Measurements from ENCODE around the gene PTGR3.
A peak's percentile ranks its signal among the peaks of the same experiment; 100 is the strongest.

Gene PTGR3

GRCh38 chr18:75227535-75228296, 18.8 kb upstream of the PTGR3 start:
- no peak for TF ChIP-seq CTCF (conservative IDR thresholded peaks at IDR 0.05; ENCODE audit: low read length)
- no peak for DNase-seq (ENCODE audit: low read depth)
- H3K4me3 ChIP-seq (ENCODE audit: low read length): no peak overlapping the region; the same call in 1 of the 2 replicates

GRCh38 chr18:75226956-75227316, 18.0 kb upstream of the PTGR3 start:
- no peak for TF ChIP-seq CTCF (conservative IDR thresholded peaks at IDR 0.05; ENCODE audit: low read length)
- DNase-seq (ENCODE audit: low read depth): no peak
- peak overlapping the region; percentile 31 for H3K4me3 ChIP-seq (ENCODE audit: low read length)

GRCh38 chr18:75226286-75226955, 17.5 kb upstream of the PTGR3 start:
- no peak for TF ChIP-seq CTCF (conservative IDR thresholded peaks at IDR 0.05; ENCODE audit: low read length)
- H3K4me3 ChIP-seq (ENCODE audit: low read length): peak overlapping the region; percentile 31
- DNase-seq (ENCODE audit: low read depth): no peak

- DNase-seq (ENCODE audit: low read depth): peak; percentile 37
- no peak for TF ChIP-seq CTCF (conservative IDR thresholded peaks at IDR 0.05; ENCODE audit: low read length)
- H3K4me3 ChIP-seq (ENCODE audit: low read length): no peak overlapping the region
Observed at GRCh38 chr18:75223687-75224347, 14.9 kb upstream of the PTGR3 start.

- DNase-seq (ENCODE audit: low read depth): no peak
- TF ChIP-seq CTCF (conservative IDR thresholded peaks at IDR 0.05; ENCODE audit: low read length): no peak
Observed at GRCh38 chr18:75222407-75222806, 13.5 kb upstream of the PTGR3 start.

GRCh38 chr18:75221897-75222296, 13.0 kb upstream of the PTGR3 start:
- H3K4me3 ChIP-seq (ENCODE audit: low read length): no peak overlapping the region
- TF ChIP-seq CTCF (conservative IDR thresholded peaks at IDR 0.05; ENCODE audit: low read length): no peak
- no peak for DNase-seq (ENCODE audit: low read depth)

More at GRCh38 chr18:75222407-75222806, 13.5 kb upstream of the PTGR3 start:
- H3K4me3 ChIP-seq (ENCODE audit: low read length): no peak overlapping the region

All from AG10803 (cell line).